H1 (cell line): ENCODE data around the gene ALDH3A1. TPM values are rescaled to one million over a fixed set of nuclear protein-coding genes. Genes with fewer than 3 reads are reported as not detected.

ENCODE experiments used
- CTCF ChIA-PET: fragments of 300-600 bp; sonication (Branson Sonifier 250); formaldehyde crosslinking; loops from one replicate; lab custom pipeline; 2021; ENCODE audit not compliant: partially characterized antibody; lab: Charles Lee
- POLR2A ChIA-PET: fragments of 300-600 bp; sonication (Branson Sonifier 250); formaldehyde crosslinking; loops from one replicate; lab custom pipeline; 2021; ENCODE audit warnings: inconsistent platforms; ENCODE audit not compliant: partially characterized antibody; lab: Charles Lee
- DNase-seq, 2 experiments: peaks; one replicate each; pipeline versions ENCODE4 v3.0.0 to v3.0.0-alpha.2; 2010 to 2022; ENCODE audit warnings: low spot score in 2 of 2, low read depth in 1 of 2, mixed read lengths in 1 of 2
- FAIRE-seq: peaks from 2 replicates; lab custom pipeline; 2011; peaks lifted over from hg19 to GRCh38; lab: Jason Lieb, UNC
- H2AFZ ChIP-seq: 2 replicates; pipeline ENCODE4 v1.8.1; 2012; ENCODE audit warnings: low read length, inconsistent platforms
- H2AK5ac ChIP-seq: 2 replicates; pipeline ENCODE4 v1.6.1; 2013; ENCODE audit warnings: low read depth, low read length
- H2BK120ac ChIP-seq: replicated peaks from 2 replicates; pipeline ENCODE3; 2013; ENCODE audit warnings: low read depth, low read length, inconsistent platforms
- H2BK12ac ChIP-seq: 2 replicates; pipeline ENCODE4 v1.6.1; 2013; ENCODE audit warnings: low read depth, low read length
- H2BK15ac ChIP-seq: 2 replicates; pipeline ENCODE4 v1.6.1; 2013; ENCODE audit warnings: low read length
- H2BK20ac ChIP-seq: 2 replicates; pipeline ENCODE4 v1.6.1; 2013; ENCODE audit warnings: low read length
- H2BK5ac ChIP-seq: 2 replicates; pipeline ENCODE4 v1.6.1; 2013; ENCODE audit warnings: low read depth, low read length
- H3K14ac ChIP-seq: 2 replicates; pipeline ENCODE4 v1.6.1; 2013; ENCODE audit warnings: inconsistent platforms; ENCODE audit not compliant: insufficient read length
- H3K18ac ChIP-seq: 2 replicates; pipeline ENCODE4 v1.6.1; 2013; ENCODE audit warnings: low read length; ENCODE audit errors: extremely low read depth
- H3K23ac ChIP-seq: 2 replicates; pipeline ENCODE4 v1.6.1; 2013; ENCODE audit warnings: inconsistent platforms; ENCODE audit not compliant: insufficient read length
- H3K23me2 ChIP-seq: 2 replicates; pipeline ENCODE4 v1.6.1; 2013; ENCODE audit warnings: low read depth, low read length
- H3K27ac ChIP-seq: 2 replicates; pipeline ENCODE4 v1.6.1; 2011; ENCODE audit warnings: low read depth, low read length, inconsistent platforms
- H3K27me3 ChIP-seq, 4 experiments: replicated peaks in 1 of 4; 1 replicate in 1 of 4; 2 replicates in 3 of 4; pipeline versions ENCODE4 v1.6.1 to v1.8.1; 2011 to 2013; ENCODE audit warnings: low read length in 3 of 4, mild to moderate bottlenecking in 3 of 4, inconsistent platforms in 2 of 4, mixed read lengths in 2 of 4, moderate library complexity in 1 of 4; ENCODE audit not compliant: control insufficient read depth in 3 of 4, insufficient read depth in 3 of 4; ENCODE audit errors: extremely low read depth in 1 of 4
- H3K36me3 ChIP-seq, 4 experiments: 2 replicates each; pipeline versions ENCODE4 v1.6.1 to v1.8.1; 2011 to 2013; ENCODE audit warnings: mild to moderate bottlenecking in 4 of 4, low read length in 3 of 4, moderate library complexity in 2 of 4, control low read depth in 1 of 4, inconsistent platforms in 1 of 4; ENCODE audit not compliant: insufficient read depth in 4 of 4, control insufficient read depth in 2 of 4
- H3K4ac ChIP-seq: replicated peaks from 2 replicates; pipeline ENCODE3; 2013; ENCODE audit warnings: low read length, low read depth, mixed read lengths, inconsistent platforms; ENCODE audit not compliant: insufficient read length
- H3K4me1 ChIP-seq, 4 experiments: replicated peaks in 1 of 4; 1 replicate in 1 of 4; 2 replicates in 3 of 4; pipeline versions ENCODE4 v1.6.1 to v1.8.1; 2011 to 2013; ENCODE audit warnings: low read length in 3 of 4, inconsistent platforms in 2 of 4, mixed read lengths in 1 of 4; ENCODE audit not compliant: insufficient read depth in 4 of 4, control insufficient read depth in 3 of 4
- H3K4me2 ChIP-seq, 2 experiments: 2 replicates each; pipeline versions ENCODE4 v1.6.1 to v1.8.1; 2011 to 2013; ENCODE audit warnings: low read depth in 2 of 2, low read length in 2 of 2, control low read depth in 1 of 2, inconsistent platforms in 1 of 2, mild to moderate bottlenecking in 1 of 2; ENCODE audit not compliant: insufficient read depth in 1 of 2
- H3K4me3 ChIP-seq, 4 experiments: fragments of 200-600, 300-600 bp in 1 of 4; sonication (generic), shearing (Covaris generic), sonication (Bioruptor Twin) in 1 of 4; 2 replicates each; pipeline versions ENCODE4 v1.5.1 to v1.8.1; 2011 to 2016; ENCODE audit warnings: low read length in 4 of 4, low read depth in 3 of 4, control low read depth in 2 of 4, inconsistent platforms in 2 of 4, mild to moderate bottlenecking in 2 of 4, mixed read lengths in 1 of 4, moderate library complexity in 1 of 4; ENCODE audit not compliant: insufficient read depth in 2 of 4; ENCODE audit errors: extremely low read depth in 1 of 4
- H3K56ac ChIP-seq: replicated peaks from 2 replicates; pipeline ENCODE3; 2013; ENCODE audit warnings: low read depth, mild to moderate bottlenecking, mixed read lengths, low read length, inconsistent platforms; ENCODE audit not compliant: insufficient read length
- H3K79me1 ChIP-seq: 2 replicates; pipeline ENCODE4 v1.6.1; 2013; ENCODE audit warnings: low read depth, low read length, control low read depth
- H3K79me2 ChIP-seq, 2 experiments: 2 replicates each; pipeline versions ENCODE4 v1.6.1 to v1.8.1; 2012 to 2013; ENCODE audit warnings: low read length in 2 of 2, mild to moderate bottlenecking in 2 of 2, inconsistent platforms in 1 of 2; ENCODE audit not compliant: insufficient read depth in 2 of 2, control insufficient read depth in 1 of 2
- H3K9ac ChIP-seq, 4 experiments: replicated peaks in 1 of 4; 1 replicate in 1 of 4; 2 replicates in 3 of 4; pipeline versions ENCODE4 v1.6.1 to v1.8.1; 2011 to 2013; ENCODE audit warnings: low read depth in 3 of 4, low read length in 3 of 4, control low read depth in 2 of 4, mild to moderate bottlenecking in 2 of 4, moderate library complexity in 2 of 4, inconsistent platforms in 1 of 4; ENCODE audit errors: extremely low read depth in 1 of 4
- H3K9me3 ChIP-seq, 2 experiments: 2 replicates each; pipeline versions ENCODE4 v1.6.1 to v1.8.1; 2012 to 2013; ENCODE audit warnings: mild to moderate bottlenecking in 2 of 2, moderate library complexity in 2 of 2, control low read depth in 1 of 2, inconsistent platforms in 1 of 2, low read depth in 1 of 2, low read length in 1 of 2, mixed read lengths in 1 of 2; ENCODE audit not compliant: insufficient read depth in 2 of 2
- H4K20me1 ChIP-seq, 2 experiments: replicated peaks in 1 of 2; 2 replicates each; pipeline versions ENCODE3 to v1.8.1; 2011 to 2013; ENCODE audit warnings: inconsistent platforms in 2 of 2, low read length in 2 of 2, mild to moderate bottlenecking in 1 of 2; ENCODE audit not compliant: insufficient read depth in 2 of 2, control insufficient read depth in 1 of 2
- H4K5ac ChIP-seq: 2 replicates; pipeline ENCODE4 v1.6.1; 2013; ENCODE audit warnings: low read length, low read depth, mixed read lengths, inconsistent platforms; ENCODE audit not compliant: insufficient read length
- H4K8ac ChIP-seq: 2 replicates; pipeline ENCODE4 v1.8.0; 2013; ENCODE audit warnings: mild to moderate bottlenecking, moderate library complexity, low read length, inconsistent platforms; ENCODE audit not compliant: insufficient read depth; ENCODE audit errors: extremely low read depth
- H4K91ac ChIP-seq: replicated peaks from 2 replicates; pipeline ENCODE3; 2013; ENCODE audit warnings: low read length, mixed read lengths, inconsistent platforms; ENCODE audit not compliant: insufficient read length
- CREB1 ChIP-seq: IDR thresholded peaks from 2 replicates; pipeline ENCODE4 v1.6.1; 2012; ENCODE audit warnings: inconsistent platforms
- HDAC2 ChIP-seq, 2 experiments: fragments of 300-600 bp in 1 of 2; sonication (generic) in 1 of 2; IDR thresholded peaks; 2 replicates each; pipeline ENCODE4 v1.6.1; 2011 to 2012; ENCODE audit warnings: low read depth in 2 of 2, low read length in 2 of 2, mild to moderate bottlenecking in 2 of 2, moderate library complexity in 2 of 2, borderline replicate concordance in 1 of 2, inconsistent platforms in 1 of 2
- JUND ChIP-seq: IDR thresholded peaks from 2 replicates; pipeline ENCODE4 v1.6.1; 2011; ENCODE audit warnings: mild to moderate bottlenecking, improper control_type of control experiment, low read length
- MAX ChIP-seq: IDR thresholded peaks from 2 replicates; pipeline ENCODE4 v1.6.1; 2012; ENCODE audit warnings: inconsistent platforms
- NANOG ChIP-seq: IDR thresholded peaks from 2 replicates; pipeline ENCODE4 v1.6.1; 2011; ENCODE audit warnings: low read length, low read depth, mild to moderate bottlenecking, inconsistent platforms; ENCODE audit not compliant: insufficient read depth, poor library complexity, severe bottlenecking
- NRF1 ChIP-seq: IDR thresholded peaks from 2 replicates; pipeline ENCODE4 v1.6.1; 2011; ENCODE audit warnings: mild to moderate bottlenecking, low read depth, low read length, improper control_type of control experiment
- RNF2 ChIP-seq: fragments of 200-900, 300-1000 bp; sonication (generic); IDR thresholded peaks from 2 replicates; pipeline ENCODE4 v1.7.1; 2016; ENCODE audit warnings: borderline replicate concordance, low read depth, mild to moderate bottlenecking, antibody characterized with exemption, low read length; ENCODE audit not compliant: poor library complexity, severe bottlenecking; ENCODE audit errors: missing control alignments
- TAF1 ChIP-seq: IDR thresholded peaks from 2 replicates; pipeline ENCODE4 v1.6.1; 2011; ENCODE audit warnings: mild to moderate bottlenecking, low read depth, low read length
- WGBS, 2 experiments: shearing (Covaris generic) in 1 of 2; methylation state at CpG; one replicate each; pipeline versions ENCODE4 v1.1.6 to v1.1.7; 2013 to 2015; ENCODE audit warnings: low lambda C conversion rate in 2 of 2, mixed read lengths in 2 of 2, inconsistent platforms in 1 of 2, low coverage in 1 of 2, missing lambda C conversion rate in 1 of 2; ENCODE audit not compliant: insufficient replicate concordance in 2 of 2, insufficient coverage in 1 of 2, insufficient read length in 1 of 2; ENCODE audit errors: extremely low coverage in 1 of 2, missing lambda C conversion rate in 1 of 2; 5-methylcytosine and 5-hydroxymethylcytosine counted together
- polyA plus RNA-seq, 7 experiments: library from polyadenylated mRNA; depleted of rRNA in 3 of 7; stranded (reverse) in 5 of 7; unstranded in 2 of 7; fragments of >200 nt in 5 of 7; fragments of 200-250 nt in 2 of 7; gene quantifications; 1 replicate in 5 of 7; 2 replicates in 1 of 7; 4 replicates in 1 of 7; pipeline versions ENCODE4 v1.2.1 to v1.2.3, GENCODE V29; 2011 to 2013; ENCODE audit warnings: missing spikeins in 2 of 7, mixed read lengths in 2 of 7
- total RNA-seq: library from RNA; stranded (reverse); fragmentation: NEBNext Ultra II Directional; extraction: Animal tissue kit (Norgen Biotek cat#: 25700); gene quantifications from 2 replicates; pipeline ENCODE4 v1.2.1, GENCODE V29; 2021

Gene ALDH3A1
- total and polyA plus RNA-seq, 2 of the 8 experiments (the other 6 are each of a cell fraction or from before 2014, with no cell fraction given) = 0.37 to 1.4 TPM

- FAIRE-seq (no peak), DNase-seq (no peak)
- 82% methylated on average over 6 of the region's 6 CpGs; no CpG with 5 or more reads in 1 of the 2 experiments for WGBS, 2 experiments
- no peak overlapping the region for H2BK120ac ChIP-seq
- H3K18ac ChIP-seq = no peak overlapping the region
- no peak overlapping the region for H2BK15ac ChIP-seq
- H3K4me1 ChIP-seq = no peaks in the 10 kb centered on the region; a peak in 1 of 7 replicates
- no peak overlapping the region for H3K9ac ChIP-seq
- no peak overlapping the region for H2AFZ ChIP-seq
- no peak overlapping the region for H2AK5ac ChIP-seq
- no peak overlapping the region; the same call in 1 of the 2 replicates for H4K8ac ChIP-seq
- H3K79me1 ChIP-seq = no peaks in the 10 kb centered on the region
- no peaks in the 10 kb centered on the region; a peak in 1 of 4 replicates for H3K9me3 ChIP-seq
- no peaks in the 10 kb centered on the region for H3K27me3 ChIP-seq
- H3K27ac ChIP-seq = no peak overlapping the region
- CTCF ChIA-PET = interaction anchor here (0.7 to 4.1 kb wide), 8 partner anchors 8 to 392 kb away, joined by 3 to 36 read pairs (median 6); partner anchors contain the start of gene B9D1
- H4K91ac ChIP-seq = no peak overlapping the region
- no peak overlapping the region for H4K5ac ChIP-seq
- H3K56ac ChIP-seq = no peak overlapping the region
- no peaks in the 10 kb centered on the region for H3K79me2 ChIP-seq
- H3K36me3 ChIP-seq = no peaks in the 10 kb centered on the region
- no peak overlapping the region for H2BK12ac ChIP-seq
- H4K20me1 ChIP-seq = no peaks in the 10 kb centered on the region
- no peak overlapping the region for H3K14ac ChIP-seq
- TF ChIP-seq NRF1 = no peak
- TF ChIP-seq HDAC2 (IDR thresholded peaks at IDR 0.05; ENCODE audit: borderline replicate concordance in 1 of 2, low read depth in 2 of 2, low read length in 2 of 2) = no peak
- TF ChIP-seq CREB1 = no peak
- TF ChIP-seq NANOG = no peak
- TF ChIP-seq MAX = 0 out of 2 replicates have a peak, but pooled peaks have one; percentile 15
- no peak for TF ChIP-seq RNF2
- TF ChIP-seq TAF1 = no peak
- TF ChIP-seq JUND = no peak
- no peak overlapping the region for H2BK5ac ChIP-seq
- H3K4ac ChIP-seq = no peak overlapping the region
- POLR2A ChIA-PET = no interaction called here
- no peak overlapping the region for H2BK20ac ChIP-seq
- H3K23ac ChIP-seq = no peak overlapping the region
- no peak overlapping the region for H3K4me3 ChIP-seq
- no peak overlapping the region for H3K4me2 ChIP-seq
- H3K23me2 ChIP-seq = no peaks in the 10 kb centered on the region
Measured at GRCh38 chr17:19755392-19755791, 7.3 kb upstream of the ALDH3A1 start.
